NCI-H1092 treated with DMSO at 0.1 percent for 48 hours (cell line): ENCODE data around the gene PPP1R13L.
A peak's percentile ranks its signal among the peaks of the same experiment; 100 is the strongest.

Experiments
- DNase-seq: peaks from one replicate; lab custom pipeline; 2025; lab: John Stamatoyannopoulos, UW

Gene PPP1R13L

GRCh38 chr19:45406226-45407090 lies 1.6 kb upstream of the PPP1R13L start, which contains the start of gene POLR1G:
POLR1G (plus strand) TSS chr19:45406644; CDS start chr19:45406697, 53 bp downstream.
- peak; percentile 82 for DNase-seq

GRCh38 chr19:45405435-45406225 lies 761 bp upstream of the PPP1R13L start:
- DNase-seq: peak; percentile 47

GRCh38 chr19:45403781-45404556 lies 900 bp downstream of the PPP1R13L start:
- no peak for DNase-seq

GRCh38 chr19:45403272-45403671 lies 1.6 kb downstream of the PPP1R13L start:
- DNase-seq: no peak

GRCh38 chr19:45402298-45403061 lies 2.4 kb downstream of the PPP1R13L start:
- no peak for DNase-seq

- DNase-seq: no peak
Observed at GRCh38 chr19:45401815-45402214, 3.1 kb downstream of the PPP1R13L start.

- DNase-seq: no peak
Observed at GRCh38 chr19:45400192-45400591, 4.7 kb downstream of the PPP1R13L start.

- no peak for DNase-seq
Observed at GRCh38 chr19:45395821-45396617, 8.8 kb downstream of the PPP1R13L start.

GRCh38 chr19:45391871-45392665 lies 12.8 kb downstream of the PPP1R13L start:
- DNase-seq: no peak

- no peak for DNase-seq
Observed at GRCh38 chr19:45391346-45391745, 13.5 kb downstream of the PPP1R13L start.

- no peak for DNase-seq
Observed at GRCh38 chr19:45385392-45386221, 19.3 kb downstream of the PPP1R13L start.

- no peak for DNase-seq
Observed at GRCh38 chr19:45382426-45382825, 22.4 kb downstream of the PPP1R13L start.

GRCh38 chr19:45380107-45380506 lies 24.8 kb downstream of the PPP1R13L start:
- DNase-seq: no peak

- no peak for DNase-seq
Observed at GRCh38 chr19:45376045-45376724, 28.7 kb downstream of the PPP1R13L start.

GRCh38 chr19:45370410-45371204 lies 34.3 kb downstream of the PPP1R13L start, which contains the start of gene ERCC2:
ERCC2 (minus strand) TSS chr19:45370573; CDS start chr19:45370540, 33 bp downstream.
- peak; percentile 95 for DNase-seq

GRCh38 chr19:45368737-45369340 lies 36.0 kb downstream of the PPP1R13L start:
- DNase-seq: no peak

- no peak for DNase-seq
Observed at GRCh38 chr19:45368127-45368526, 36.7 kb downstream of the PPP1R13L start.
